Measurements from ENCODE around the gene KSR1. TPM values are rescaled to one million over a fixed set of nuclear protein-coding genes. Genes with fewer than 3 reads are reported as not detected.

The KSR1 gene
- total and polyA plus RNA-seq, 2 of the 4 experiments (the other 2 are of a cell fraction): 12.5 to 21.9 TPM

- no peaks in the 10 kb centered on the region for H3K27me3 ChIP-seq (ENCODE audit: control insufficient read depth, insufficient read depth, low read length)
- H2BK20ac ChIP-seq (ENCODE audit: low read depth, low read length): no peak overlapping the region
- H3K56ac ChIP-seq (ENCODE audit: extremely low read depth, insufficient read depth, low read length): no peak overlapping the region
- no peak overlapping the region; the same call in 1 of the 2 replicates for H3K4ac ChIP-seq (ENCODE audit: low read depth, low read length)
- peaks cover 41 to 85% of the 10 kb centered on the region in 2 experiments for H3K79me1 ChIP-seq (ENCODE audit: low read depth in 1 of 2, low read length in 2 of 2)
- no peak overlapping the region for H3K4me2 ChIP-seq (ENCODE audit: low read depth, low read length)
- no peak overlapping the region for H3K18ac ChIP-seq (ENCODE audit: low read depth, low read length)
- no peak overlapping the region for H4K8ac ChIP-seq (ENCODE audit: low read depth in 2 of 2, low read length in 2 of 2)
- H2BK15ac ChIP-seq (ENCODE audit: low read depth, low read length): peak overlapping the region; percentile 41; the same call in 1 of the 3 replicates
- H3K27ac ChIP-seq (ENCODE audit: insufficient read depth, low read length): no peak overlapping the region
- H2BK120ac ChIP-seq (ENCODE audit: low read depth, low read length): no peak overlapping the region
- ATAC-seq (ENCODE audit: low read depth) (no peak), DNase-seq (no peak)
- TF ChIP-seq POLR2A (IDR thresholded peaks at IDR 0.05; ENCODE audit: low read depth, low read length) (no peak), NFE2L2 (IDR thresholded peaks at IDR 0.05; ENCODE audit: low read depth, low read length) (no peak), SMC3 (IDR thresholded peaks at IDR 0.05; ENCODE audit: low read depth, low read length) (no peak), RFX5 (IDR thresholded peaks at IDR 0.05; ENCODE audit: low read depth, low read length) (no peak), FOS (IDR thresholded peaks at IDR 0.05; ENCODE audit: low read depth, low read length) (no peak), RAD21 (IDR thresholded peaks at IDR 0.05; ENCODE audit: low read length) (no peak), MAZ (IDR thresholded peaks at IDR 0.05; ENCODE audit: borderline replicate concordance, low read depth, low read length) (no peak), ELK1 (IDR thresholded peaks at IDR 0.05; ENCODE audit: borderline replicate concordance, low read depth, low read length) (no peak), MAFK (IDR thresholded peaks at IDR 0.05; ENCODE audit: low read depth, low read length) (no peak)
- H3K9me1 ChIP-seq (ENCODE audit: insufficient read depth, low read length): peaks cover 38% of the 10 kb centered on the region
- H3K36me3 ChIP-seq (ENCODE audit: control insufficient read depth, insufficient read depth, low read length): peaks cover 15% of the 10 kb centered on the region
- BruUV-seq (replicated peaks): no TSS peak
- ChIA-PET CTCF (interaction anchor here (1.6 kb wide), 1 partner anchor 49 kb away, joined by 4 read pairs; no protein-coding TSS in a partner anchor), POLR2A (ENCODE audit: unreplicated experiment) (no interaction called here)
- H3K4me1 ChIP-seq (ENCODE audit: control insufficient read depth, insufficient read depth, low read length): peaks cover 47% of the 10 kb centered on the region
- peak overlapping the region; percentile 24; the same call in 1 of the 2 replicates for H4K91ac ChIP-seq (ENCODE audit: insufficient read depth, low read depth, low read length)
- dilution Hi-C loops (cut with HindIII; ENCODE audit: low sequenced_read_pairs, unreplicated experiment) (no loop called here), in situ Hi-C loops (cut with MboI; ENCODE audit: low sequenced_read_pairs) (no loop called here), intact Hi-C loops (cut with micrococcal nuclease) (no loop called here)
- no peak overlapping the region for H3K23ac ChIP-seq (ENCODE audit: low read depth, low read length)
- H4K20me1 ChIP-seq (ENCODE audit: insufficient read depth, low read length): peaks cover 35% of the 10 kb centered on the region
- 98% methylated on average over 12 of the region's 13 CpGs; no CpG with 5 or more reads in 1 of the 2 experiments for WGBS, 2 experiments (ENCODE audit: extremely low coverage in 2 of 2, insufficient read length in 1 of 2)
- H4K5ac ChIP-seq (ENCODE audit: low read depth, low read length): no peak overlapping the region
- peak overlapping the region; percentile 13; the same call in 1 of the 2 replicates for H2AK5ac ChIP-seq (ENCODE audit: low read depth, low read length)
- no peak overlapping the region for H2AFZ ChIP-seq (replicated peaks; ENCODE audit: low read length, poor library complexity)
- no peaks in the 10 kb centered on the region for H3K9me3 ChIP-seq (ENCODE audit: control insufficient read depth, insufficient read depth, low read length)
- no peak overlapping the region for H2BK5ac ChIP-seq (ENCODE audit: low read depth, low read length, poor library complexity, severe bottlenecking)
- no peak overlapping the region for H2AK9ac ChIP-seq (replicated peaks; ENCODE audit: low read depth, low read length, poor library complexity)
- H3K4me3 ChIP-seq (ENCODE audit: insufficient read depth, low read depth, low read length): no peak overlapping the region
- H3K14ac ChIP-seq (replicated peaks; ENCODE audit: low read depth, low read length): no peak overlapping the region
- no peak overlapping the region for H3K9ac ChIP-seq (ENCODE audit: low read depth, low read length)
These were observed 94.2 kb downstream of the KSR1 start for GRCh38 chr17:27550291-27550930.
